Measurements from ENCODE around the gene RASGRF2.

The RASGRF2 gene

GRCh38 chr5:81145329-81145935 is 185.3 kb downstream of the RASGRF2 start:
- DNase-seq: no peak

DNA sequence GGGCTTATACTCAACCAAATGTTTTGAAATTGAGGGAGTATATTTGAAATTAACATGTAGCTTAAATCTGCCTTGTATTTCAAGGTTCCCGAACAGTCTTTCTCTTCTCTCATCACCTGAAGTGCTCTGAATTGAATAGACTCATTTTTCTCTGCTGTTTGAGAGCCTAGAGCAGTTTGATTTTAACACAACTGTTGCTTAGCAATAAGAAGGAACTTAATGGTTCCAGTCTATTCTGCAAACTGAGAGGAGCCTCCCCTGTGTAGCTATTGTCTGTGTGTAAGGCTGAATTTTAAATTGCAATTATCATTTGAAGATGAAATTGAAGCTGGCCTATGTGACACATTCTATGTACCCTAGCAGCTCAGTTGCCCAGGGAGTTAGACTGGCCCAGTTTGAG is 185.9 kb downstream of the RASGRF2 start:
- DNase-seq: no peak

- no peak for DNase-seq
Observed at GRCh38 chr5:81147011-81147885, 187.1 kb downstream of the RASGRF2 start.

GRCh38 chr5:81147886-81148571 is 187.9 kb downstream of the RASGRF2 start:
- no peak for DNase-seq

GRCh38 chr5:81151546-81151945 is 191.4 kb downstream of the RASGRF2 start:
- no peak for DNase-seq

GRCh38 chr5:81154725-81155124 is 194.6 kb downstream of the RASGRF2 start:
- DNase-seq: no peak

GRCh38 chr5:81156732-81157131 is 196.6 kb downstream of the RASGRF2 start:
- no peak for DNase-seq

DNA sequence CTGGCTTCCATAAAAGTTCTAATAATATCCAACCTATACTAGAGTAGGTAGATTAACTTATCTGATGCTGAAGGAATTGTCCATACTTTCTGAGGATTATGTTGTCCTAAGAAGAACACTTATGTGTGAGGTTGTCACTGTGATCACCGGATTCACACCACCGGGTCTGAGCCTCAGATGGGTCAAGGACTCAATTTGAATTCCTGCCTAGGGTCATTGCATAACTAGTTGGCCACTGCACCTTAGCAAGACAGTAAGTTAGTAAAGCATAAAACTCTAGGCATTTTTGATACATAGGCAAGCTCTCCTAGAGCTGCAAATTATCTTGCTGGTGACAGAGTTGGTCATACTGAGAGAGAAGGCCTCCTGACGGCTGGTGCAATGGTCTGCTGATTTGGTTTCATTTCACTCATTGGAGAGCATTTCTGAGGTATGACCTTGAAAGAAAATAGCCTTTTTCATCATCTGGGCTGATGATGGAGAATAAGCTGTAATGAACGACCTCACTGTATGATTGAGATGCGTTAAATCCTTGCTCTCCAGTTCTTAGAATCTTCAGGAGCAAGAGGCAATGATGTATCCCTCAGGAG is 200.9 kb downstream of the RASGRF2 start:
- DNase-seq: no peak

- no peak for DNase-seq
Observed at GRCh38 chr5:81162501-81162900, 202.3 kb downstream of the RASGRF2 start.

GRCh38 chr5:81163651-81164050 is 203.5 kb downstream of the RASGRF2 start:
- DNase-seq: no peak

GRCh38 chr5:81164476-81164875 is 204.3 kb downstream of the RASGRF2 start:
- no peak for DNase-seq

DNA sequence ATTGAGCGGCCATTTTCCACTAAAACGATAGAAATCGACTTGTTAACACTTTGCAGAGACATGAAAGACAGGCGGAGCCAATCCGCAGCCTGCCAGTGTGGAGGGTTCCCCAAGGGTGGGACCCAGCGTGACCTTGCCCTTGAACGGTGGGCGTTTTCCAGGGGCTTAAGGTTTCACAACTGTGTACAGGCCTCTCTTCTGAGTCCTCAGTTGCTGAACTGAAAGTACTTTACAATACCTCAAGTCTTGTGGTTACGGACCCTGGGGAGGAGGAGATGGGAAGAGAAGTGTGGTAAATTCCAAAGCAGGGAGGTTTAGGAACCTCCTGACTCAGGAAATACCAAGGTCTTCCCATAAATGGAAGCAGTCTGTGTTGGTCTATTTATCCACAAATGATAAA is 204.8 kb downstream of the RASGRF2 start:
- no peak for DNase-seq

DNA sequence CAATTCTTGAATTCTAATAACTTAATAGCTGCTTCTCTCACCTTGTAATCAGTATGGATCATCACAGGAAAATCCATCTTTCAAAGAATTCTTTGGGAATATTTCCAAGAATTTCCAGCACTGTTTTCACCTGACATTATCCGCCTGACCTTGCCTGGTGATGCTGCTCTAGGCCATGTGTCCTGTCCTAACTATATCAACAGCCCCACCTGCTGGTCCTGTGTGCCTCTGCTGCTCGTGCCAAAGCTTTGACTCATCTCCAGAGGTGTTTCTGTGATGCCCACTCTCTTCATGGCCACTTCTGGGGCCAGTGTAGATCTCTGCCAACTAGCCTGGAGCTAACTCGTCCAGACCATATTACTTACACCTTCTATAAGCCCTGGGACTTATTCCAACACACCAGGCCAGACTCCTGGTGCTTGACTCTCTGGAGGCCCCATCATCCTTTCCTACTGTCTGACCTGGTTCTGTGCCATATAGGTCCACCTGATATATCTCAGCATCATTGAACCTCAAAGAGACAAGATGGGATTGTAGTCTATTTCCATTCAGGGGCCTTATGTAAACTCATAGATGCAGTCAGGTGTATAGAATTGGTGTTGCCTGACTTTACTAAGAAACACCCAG is 205.4 kb downstream of the RASGRF2 start:
- DNase-seq: peak; percentile 24 to 58

- no peak for DNase-seq
Observed at GRCh38 chr5:81166430-81166829, 206.3 kb downstream of the RASGRF2 start.

DNA sequence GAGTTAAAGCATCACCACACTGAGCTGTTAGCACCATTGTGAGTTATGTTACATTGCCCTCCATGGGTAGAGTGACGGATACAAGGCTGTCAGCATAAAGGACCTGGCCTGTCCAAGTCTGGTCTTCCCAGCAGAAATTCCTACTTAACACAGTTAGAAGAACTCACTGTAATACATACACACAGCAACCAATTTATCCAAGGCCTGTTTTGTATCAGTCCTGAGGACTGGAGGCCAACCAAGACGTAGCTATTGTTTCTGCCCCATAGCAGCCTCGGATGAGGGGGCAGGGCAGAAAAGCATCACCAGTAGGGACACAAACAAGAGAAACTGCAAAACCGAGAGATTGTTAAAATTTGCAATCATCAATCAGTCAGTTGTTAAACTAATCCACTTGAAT is 206.9 kb downstream of the RASGRF2 start:
- DNase-seq: no peak

- no peak for DNase-seq
Observed at GRCh38 chr5:81167544-81167943, 207.4 kb downstream of the RASGRF2 start.

- DNase-seq: no peak
Observed at GRCh38 chr5:81169924-81170323, 209.8 kb downstream of the RASGRF2 start.

DNA sequence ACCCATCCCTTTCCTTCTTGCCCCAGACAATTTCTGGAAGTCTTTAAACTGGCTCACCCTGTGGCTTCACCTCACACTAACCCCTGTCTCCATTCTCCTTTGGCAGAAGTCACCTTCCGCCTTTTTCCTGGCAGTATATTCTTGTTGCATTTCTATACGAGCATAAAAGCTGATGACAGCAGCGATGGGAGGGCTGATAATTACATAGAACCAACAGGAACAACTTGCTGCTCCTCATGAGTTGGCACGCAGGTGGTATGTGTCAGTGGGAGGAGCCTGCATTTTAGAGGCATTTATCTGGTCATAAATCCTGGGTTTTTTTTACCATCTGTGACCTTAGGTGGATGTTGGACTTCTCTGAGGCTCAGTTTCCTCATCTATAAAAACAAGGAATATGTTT is 211.6 kb downstream of the RASGRF2 start:
- no peak for DNase-seq

DNA sequence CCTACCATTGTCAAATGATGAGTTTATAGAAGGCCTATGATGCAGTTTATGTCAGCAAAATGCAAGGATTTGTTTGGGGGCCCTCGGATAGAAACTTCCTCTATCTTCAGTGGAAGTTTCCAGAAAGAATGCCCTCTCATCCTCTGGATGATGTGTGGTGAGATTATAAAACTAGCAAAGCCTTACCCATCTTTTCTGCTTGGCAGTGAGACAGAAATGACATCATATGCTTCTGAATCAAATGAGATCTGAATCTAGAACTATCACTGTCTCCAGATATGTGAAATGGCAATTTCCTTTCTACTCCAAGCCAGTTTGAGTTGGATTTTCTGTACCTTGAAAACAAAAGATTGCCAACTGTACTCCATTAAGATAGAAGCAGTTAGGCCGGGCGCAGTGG is 212.5 kb downstream of the RASGRF2 start:
- no peak for DNase-seq

- DNase-seq: no peak
Observed at GRCh38 chr5:81177061-81177460, 216.9 kb downstream of the RASGRF2 start.

DNA sequence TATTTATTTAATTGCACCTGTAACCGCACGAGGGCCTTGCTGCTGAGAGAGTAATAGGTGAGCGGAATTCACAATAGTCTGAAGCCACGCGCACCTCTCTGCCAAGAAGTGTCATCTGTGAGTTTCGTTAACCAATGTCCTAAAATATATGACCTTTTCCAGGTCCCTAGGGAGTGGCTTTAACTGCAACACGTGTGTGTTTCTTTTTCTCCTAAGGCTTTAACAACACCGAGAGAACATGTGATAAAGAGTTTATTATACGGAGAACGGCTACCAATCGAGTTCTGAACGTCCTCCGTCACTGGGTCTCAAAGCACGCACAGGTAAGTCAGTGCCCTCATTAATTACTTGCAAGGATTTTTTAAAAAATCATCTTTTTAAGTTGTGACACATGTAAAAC is 219.8 kb downstream of the RASGRF2 start:
- DNase-seq: no peak

DNA sequence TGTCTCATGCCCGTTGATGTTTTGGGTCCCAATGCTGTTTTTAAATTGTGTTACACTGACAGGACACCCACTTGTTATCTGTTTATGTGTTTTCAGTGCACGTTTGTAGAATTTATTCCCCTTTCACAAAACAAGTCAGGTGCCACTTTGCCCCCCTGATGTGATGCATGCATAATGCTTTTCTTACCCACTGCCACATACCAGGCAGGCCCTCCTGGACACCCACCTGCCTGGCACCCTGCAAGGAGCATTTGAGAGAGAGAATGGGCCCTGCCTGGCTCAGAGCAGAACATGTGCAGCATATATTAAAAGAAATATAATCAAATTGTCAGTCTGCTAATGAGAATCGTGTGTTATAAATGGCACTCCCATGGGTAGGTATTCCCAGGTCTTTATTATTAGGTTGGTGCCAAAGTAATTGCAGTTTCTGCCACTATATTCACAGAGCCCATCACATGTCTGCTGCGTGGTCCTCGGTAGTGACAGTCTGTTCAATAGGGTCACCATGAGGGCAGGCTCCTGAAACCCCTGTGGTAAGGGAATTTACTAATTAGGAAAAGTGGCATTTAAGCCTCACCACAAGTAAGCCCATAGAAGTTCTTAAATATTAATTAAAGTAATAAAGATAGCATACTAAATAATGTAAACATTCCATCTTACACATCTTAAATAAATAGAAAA is 220.8 kb downstream of the RASGRF2 start:
- no peak for DNase-seq

Data from CD4-positive, alpha-beta T cell treated with Interleukin-1 beta for 1 hour (primary cell).